ENCODE results near the gene TIMP2.

The TIMP2 gene

GRCh38 chr17:78929908-78930775 lies 5.0 kb upstream of the TIMP2 start:
- TF ChIP-seq CTCF (conservative IDR thresholded peaks at IDR 0.05; ENCODE audit: low read depth, low read length): no peak
- H3K4me3 ChIP-seq (ENCODE audit: low read depth, low read length): no peak overlapping the region
- no peak for DNase-seq (ENCODE audit: low read depth)

GRCh38 chr17:78925662-78926555 lies 722 bp upstream of the TIMP2 start:
- peak overlapping the region; percentile 79 for H3K4me3 ChIP-seq (ENCODE audit: low read depth, low read length)
- no peak for TF ChIP-seq CTCF (conservative IDR thresholded peaks at IDR 0.05; ENCODE audit: low read depth, low read length)
- DNase-seq (ENCODE audit: low read depth): peak; percentile 89

GRCh38 chr17:78924481-78925151 lies 571 bp downstream of the TIMP2 start:
- DNase-seq (ENCODE audit: low read depth): no peak

GRCh38 chr17:78923660-78924453 lies 1.3 kb downstream of the TIMP2 start:
- H3K4me3 ChIP-seq (ENCODE audit: low read depth, low read length): peak overlapping the region; percentile 79
- no peak for TF ChIP-seq CTCF (conservative IDR thresholded peaks at IDR 0.05; ENCODE audit: low read depth, low read length)
- no peak for DNase-seq (ENCODE audit: low read depth)

More at GRCh38 chr17:78924481-78925151, 571 bp downstream of the TIMP2 start:
- TF ChIP-seq CTCF (conservative IDR thresholded peaks at IDR 0.05; ENCODE audit: low read depth, low read length): no peak
- H3K4me3 ChIP-seq (ENCODE audit: low read depth, low read length): peak overlapping the region; percentile 79

- no peak for TF ChIP-seq CTCF (conservative IDR thresholded peaks at IDR 0.05; ENCODE audit: low read depth, low read length)
- H3K4me3 ChIP-seq (ENCODE audit: low read depth, low read length): peak overlapping the region; percentile 79
Measured at GRCh38 chr17:78922816-78923498, 2.2 kb downstream of the TIMP2 start.

More at GRCh38 chr17:78922816-78923498, 2.2 kb downstream of the TIMP2 start:
- DNase-seq (ENCODE audit: low read depth): no peak

Data from choroid plexus epithelial cell (primary cell).